HG02840 (cell line): ENCODE data around the gene UQCRH.
"Not testable (repeated sequence)": the region's sequence is repeated elsewhere in the genome, so short reads cannot be mapped to it uniquely, and the experiment has no call there.

Source experiments
- ATAC-seq: cut with Tn5 transposase; IDR thresholded peaks from one replicate; pipeline ENCODE4 v1.9.1; 2021; ENCODE audit warnings: mild to moderate bottlenecking, moderate library complexity, moderate number of reproducible peaks; ENCODE audit not compliant: unreplicated experiment, low FRiP score

The UQCRH gene

DNA sequence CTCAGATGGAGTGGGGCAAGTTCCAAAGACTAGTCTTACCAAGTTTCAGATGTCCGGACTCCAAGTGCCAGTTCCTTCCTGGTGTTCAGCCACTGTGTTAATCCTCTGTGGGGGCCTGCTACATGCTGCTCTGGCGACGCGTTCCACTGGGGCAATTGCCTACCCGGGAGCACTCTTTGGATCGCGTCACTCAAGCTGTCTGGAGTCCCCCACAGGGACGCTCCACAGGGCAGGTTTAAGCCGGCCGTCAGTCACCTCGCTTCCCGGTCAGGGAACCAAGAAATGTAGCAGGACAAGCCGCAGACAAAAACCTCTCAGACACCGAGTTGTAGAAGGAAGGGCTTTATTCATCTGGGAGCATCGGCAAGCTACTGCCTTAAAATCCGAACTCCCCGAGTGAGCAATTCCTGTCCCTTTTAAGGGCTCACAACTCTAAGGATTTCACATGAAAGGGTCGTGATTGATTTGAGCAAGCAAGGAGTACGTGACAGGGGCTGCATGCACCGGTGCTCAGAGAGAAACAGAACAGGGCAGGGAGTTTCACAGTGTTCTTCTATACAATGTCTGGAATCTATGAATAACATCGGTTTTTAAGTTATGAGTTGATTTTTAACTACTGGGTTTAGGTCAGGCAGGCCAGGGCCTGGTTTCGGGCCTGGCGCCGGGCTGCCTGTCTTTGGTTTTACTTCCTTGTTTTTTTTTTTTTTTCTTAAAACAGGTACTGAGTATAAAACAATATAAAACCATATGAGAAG, 28.5 kb downstream of the UQCRH start:
- not testable (repeated sequence) for ATAC-seq

GRCh38 chr1:46333300-46334029, 30.0 kb downstream of the UQCRH start:
- ATAC-seq: peak; percentile 39

GRCh38 chr1:46334030-46334384, 30.5 kb downstream of the UQCRH start:
- no peak for ATAC-seq

DNA sequence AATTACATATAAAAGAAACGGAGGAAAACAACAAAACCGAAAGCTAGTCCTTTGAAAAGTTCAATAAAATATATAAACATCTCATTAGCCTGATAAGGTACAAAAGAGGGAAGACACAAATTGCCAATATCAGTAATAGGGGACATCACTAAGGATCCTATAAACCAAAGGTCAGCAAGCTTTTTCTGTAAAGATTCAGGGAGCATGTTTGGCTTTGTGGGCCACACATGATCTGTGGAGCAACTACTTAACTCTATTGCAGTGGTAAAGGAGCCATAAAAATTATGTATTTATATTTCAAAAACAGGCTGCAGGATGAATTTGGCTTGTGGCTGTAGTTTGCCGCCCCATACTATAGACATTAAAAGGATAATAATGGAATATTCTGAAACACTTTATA, 31.6 kb downstream of the UQCRH start:
- no peak for ATAC-seq

DNA sequence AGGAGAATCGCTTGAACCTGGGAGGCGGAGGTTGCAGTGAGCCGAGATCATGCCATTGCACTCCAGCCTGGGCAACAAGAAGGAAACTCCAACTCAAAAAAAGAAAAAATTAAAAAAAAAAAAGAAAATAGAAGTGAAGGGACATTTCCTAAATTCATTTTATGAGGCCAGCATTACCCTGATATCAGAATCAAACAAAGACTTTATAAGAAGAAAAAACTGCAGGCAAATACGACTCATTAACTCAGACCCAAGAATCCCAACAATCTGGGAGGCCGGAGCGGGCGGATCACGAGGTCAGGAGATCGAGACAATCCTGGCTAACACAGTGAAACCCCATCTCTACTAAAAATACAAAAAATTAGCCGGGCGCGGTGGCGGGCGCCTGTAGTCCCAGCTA, 33.9 kb downstream of the UQCRH start:
- ATAC-seq: not testable (repeated sequence)

DNA sequence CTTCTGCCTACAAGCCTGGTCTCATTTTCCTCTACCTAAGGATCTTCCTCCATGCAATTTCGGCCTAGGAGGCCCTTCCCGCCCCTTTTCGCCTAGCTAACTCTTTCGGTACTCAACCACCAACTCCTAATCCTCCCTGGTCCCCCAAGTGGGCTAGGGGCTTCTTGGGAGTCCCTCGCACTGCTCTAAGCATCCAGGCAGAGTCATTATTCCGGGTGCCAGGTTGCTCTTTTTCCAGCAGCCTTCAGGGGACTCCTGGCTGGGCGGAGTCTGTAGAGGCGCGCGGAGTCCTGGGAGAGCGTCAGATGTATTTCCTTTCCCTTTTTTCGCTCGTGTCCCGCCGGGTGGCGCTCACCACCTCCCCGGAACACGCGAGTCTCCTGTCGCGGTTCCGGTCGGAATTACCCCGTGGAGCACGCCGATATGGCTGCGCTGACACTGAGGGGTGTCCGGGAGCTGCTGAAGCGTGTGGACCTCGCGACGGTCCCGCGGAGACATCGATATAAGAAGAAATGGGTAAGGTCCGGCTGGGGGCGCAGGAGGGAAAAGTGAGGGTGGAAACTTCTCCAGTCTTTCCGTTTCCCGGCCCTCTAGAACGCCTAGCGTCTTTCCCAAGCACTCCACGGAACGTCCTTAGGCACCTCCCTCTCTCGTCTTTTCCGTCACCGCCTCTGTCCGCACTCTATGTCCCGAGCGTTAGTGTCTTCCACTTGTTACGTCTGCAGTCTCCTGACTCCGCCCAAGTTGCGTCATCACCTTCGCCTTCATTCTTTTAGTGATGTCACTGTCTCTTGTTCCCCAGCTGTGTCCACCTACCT, 37.1 kb downstream of the UQCRH start, which contains the start of gene NSUN4:
Gene NSUN4 (plus strand): TSS at position 404 of the 818 bp plus-strand sequence. CDS start 20 bp downstream, at position 424.
- ATAC-seq: peak; percentile 73

- ATAC-seq: no peak
Observed at GRCh38 chr1:46341222-46342083, 38.0 kb downstream of the UQCRH start.

GRCh38 chr1:46342084-46342656, 38.7 kb downstream of the UQCRH start:
- no peak for ATAC-seq

GRCh38 chr1:46342677-46343350, 39.3 kb downstream of the UQCRH start:
- ATAC-seq: no peak

DNA sequence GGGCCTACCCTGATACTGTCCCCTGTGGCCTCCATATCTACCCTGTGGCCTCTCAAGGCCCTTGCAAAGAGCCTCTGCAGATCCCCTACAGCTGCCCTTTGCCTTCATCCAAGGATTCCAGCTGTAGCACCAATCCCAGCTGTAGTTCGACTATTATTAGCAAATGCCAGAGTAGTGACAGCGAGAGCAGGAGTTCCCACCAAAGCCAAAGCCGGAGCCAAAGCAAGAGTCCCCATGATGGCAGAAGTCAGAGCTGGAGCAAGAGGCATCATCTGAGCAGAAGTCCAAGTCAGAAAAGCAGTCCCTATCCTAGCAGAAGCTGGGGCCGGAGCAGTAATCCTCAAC, 39.8 kb downstream of the UQCRH start:
- ATAC-seq: no peak

GRCh38 chr1:46343705-46344104, 40.2 kb downstream of the UQCRH start:
- no peak for ATAC-seq

DNA sequence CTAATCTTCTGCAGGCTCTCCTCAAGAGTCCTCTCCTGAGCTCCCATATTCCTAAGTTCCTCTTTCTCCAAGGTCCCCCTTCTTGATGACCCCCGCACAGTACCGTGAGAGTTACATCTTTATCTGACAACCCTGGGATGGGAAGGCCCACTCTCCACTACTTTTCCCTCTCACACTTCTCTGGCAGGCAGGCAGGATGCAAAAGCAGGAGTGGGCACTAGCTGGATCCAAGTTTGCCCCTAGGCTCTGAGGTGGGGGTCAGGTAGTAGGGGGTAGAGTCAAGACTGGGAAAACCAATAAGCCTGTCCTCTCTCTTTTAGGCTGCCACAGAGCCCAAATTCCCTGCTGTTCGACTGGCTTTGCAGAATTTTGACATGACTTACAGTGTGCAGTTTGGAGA, 41.0 kb downstream of the UQCRH start:
- no peak for ATAC-seq

- ATAC-seq: no peak
Observed at GRCh38 chr1:46345281-46345680, 41.8 kb downstream of the UQCRH start.

GRCh38 chr1:46352363-46352762, 48.9 kb downstream of the UQCRH start:
- no peak for ATAC-seq

DNA sequence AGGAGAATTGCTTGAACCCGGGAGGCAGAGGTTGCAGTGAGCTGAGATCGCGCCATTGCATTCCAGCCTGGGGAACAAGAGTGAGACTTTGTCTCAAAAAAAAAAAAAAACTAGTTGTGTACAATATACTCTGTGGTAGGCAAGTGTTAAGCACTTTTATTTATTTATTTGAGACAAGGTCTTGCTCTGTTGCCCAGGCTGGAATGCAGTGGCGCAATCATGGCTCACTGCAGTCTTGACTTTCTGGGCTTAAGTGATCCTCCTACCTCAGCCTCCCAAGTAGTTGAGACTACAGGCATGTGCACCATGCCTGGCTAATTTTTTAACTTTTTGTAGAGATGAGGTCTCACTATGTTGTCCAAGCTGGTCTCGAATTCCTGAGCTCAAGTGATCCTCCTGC, 52.4 kb downstream of the UQCRH start:
- ATAC-seq: not testable (repeated sequence)

DNA sequence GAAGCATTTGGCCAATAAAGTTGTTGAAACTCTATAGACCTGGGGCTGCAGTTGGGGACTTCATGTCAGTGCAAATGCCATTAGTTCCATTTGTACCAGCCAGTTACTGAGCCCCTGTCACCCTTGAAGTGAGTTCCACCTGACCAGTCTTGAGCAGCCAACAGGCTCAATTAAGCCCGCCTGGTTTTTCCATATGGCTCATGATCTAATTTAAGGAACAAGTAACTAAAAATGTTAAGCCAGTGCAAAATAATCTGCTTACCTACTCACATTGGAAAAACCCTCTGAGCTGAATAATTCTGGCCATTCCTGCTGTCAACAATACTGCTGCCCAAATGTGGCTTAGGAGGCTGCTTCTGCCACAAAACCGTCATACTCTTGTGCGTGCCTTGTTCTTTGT, 58.7 kb downstream of the UQCRH start:
- no peak for ATAC-seq

- no peak for ATAC-seq
Observed at GRCh38 chr1:46363121-46363520, 59.6 kb downstream of the UQCRH start.

- ATAC-seq: no peak
Observed at GRCh38 chr1:46364612-46365011, 61.1 kb downstream of the UQCRH start.

GRCh38 chr1:46365796-46366195, 62.3 kb downstream of the UQCRH start:
- ATAC-seq: not testable (repeated sequence)
